GM18498 (cell line): ENCODE data around the gene SMIM14.
"Not testable (repeated sequence)": the region's sequence is repeated elsewhere in the genome, so short reads cannot be mapped to it uniquely, and the experiment has no call there.

Source experiments
- ATAC-seq: cut with Tn5 transposase; IDR thresholded peaks from one replicate; pipeline ENCODE4 v1.9.1; 2021; ENCODE audit warnings: mild to moderate bottlenecking, moderate library complexity; ENCODE audit not compliant: unreplicated experiment

SMIM14 gene

GRCh38 chr4:39539089-39539611 is 99.5 kb downstream of the SMIM14 start:
- no peak for ATAC-seq

- no peak for ATAC-seq
These were observed 105.1 kb downstream of the SMIM14 start for GRCh38 chr4:39533541-39533940.

GRCh38 chr4:39532237-39532636 is 106.4 kb downstream of the SMIM14 start:
- ATAC-seq, result not testable (repeated sequence)

- ATAC-seq, result no peak
These were observed 108.0 kb downstream of the SMIM14 start for GRCh38 chr4:39530682-39531081.

GRCh38 chr4:39529534-39529933 is 109.1 kb downstream of the SMIM14 start:
- ATAC-seq, result no peak

GRCh38 chr4:39528061-39528465 is 110.6 kb downstream of the SMIM14 start:
- no peak for ATAC-seq

GRCh38 chr4:39527296-39528060 is 111.2 kb downstream of the SMIM14 start, which contains the start of gene UGDH:
Gene UGDH (minus strand): TSS chr4:39527439. CDS start chr4:39521512, 5,927 bp downstream.
- ATAC-seq, result peak; percentile 96

- ATAC-seq, result peak; percentile 1
These were observed 111.8 kb downstream of the SMIM14 start for GRCh38 chr4:39526765-39527295.

- ATAC-seq, result no peak
These were observed 112.6 kb downstream of the SMIM14 start for GRCh38 chr4:39525822-39526690.

- ATAC-seq, result no peak
These were observed 114.3 kb downstream of the SMIM14 start for GRCh38 chr4:39524161-39524957.

- no peak for ATAC-seq
These were observed 116.6 kb downstream of the SMIM14 start for GRCh38 chr4:39522068-39522467.

- no peak for ATAC-seq
These were observed 117.3 kb downstream of the SMIM14 start for GRCh38 chr4:39521253-39521919.

GRCh38 chr4:39518484-39518883 is 120.2 kb downstream of the SMIM14 start:
- ATAC-seq, result no peak

- ATAC-seq, result no peak
These were observed 122.2 kb downstream of the SMIM14 start for GRCh38 chr4:39516407-39516966.

- not testable (repeated sequence) for ATAC-seq
These were observed 122.8 kb downstream of the SMIM14 start for GRCh38 chr4:39515669-39516401.

- ATAC-seq, result no peak
These were observed 123.7 kb downstream of the SMIM14 start for GRCh38 chr4:39514888-39515401.

GRCh38 chr4:39514266-39514665 is 124.4 kb downstream of the SMIM14 start:
- not testable (repeated sequence) for ATAC-seq

GRCh38 chr4:39510348-39510929 is 128.2 kb downstream of the SMIM14 start:
- no peak for ATAC-seq
